ENCODE measurements around the gene PIK3R2.

The PIK3R2 gene

GRCh38 chr19:18191640-18192062, 38.7 kb downstream of the PIK3R2 start:
- peak overlapping the region; percentile 63 for H3K4me3 ChIP-seq (ENCODE audit: low read depth, low read length)
- DNase-seq (ENCODE audit: low read depth), result no peak
- TF ChIP-seq POLR2A (IDR thresholded peaks at IDR 0.05; ENCODE audit: extremely low read depth, insufficient read length) (no peak), MYC (IDR thresholded peaks at IDR 0.05; ENCODE audit: low read depth, low read length) (no peak), MAX (IDR thresholded peaks at IDR 0.05; ENCODE audit: low read depth, low read length) (no peak), CTCF (IDR thresholded peaks at IDR 0.05; ENCODE audit: low read depth, low read length) (no peak)

- H3K4me3 ChIP-seq (ENCODE audit: low read depth, low read length), result peak within 1 kb of the TSS; percentile 69
- peak; percentile 100 for DNase-seq (ENCODE audit: low read depth)
- TF ChIP-seq MYC (IDR thresholded peaks at IDR 0.05; ENCODE audit: low read depth, low read length) (no peak), POLR2A (IDR thresholded peaks at IDR 0.05; ENCODE audit: extremely low read depth, insufficient read length) (peak; percentile 41)
These were observed 39.9 kb downstream of the PIK3R2 start, which contains the start of gene MPV17L2 for GRCh38 chr19:18192673-18193387. Gene MPV17L2 (plus strand): TSS chr19:18193218. CDS start chr19:18193282, 64 bp downstream.

- peak; percentile 27 for DNase-seq (ENCODE audit: low read depth)
- TF ChIP-seq MYC (IDR thresholded peaks at IDR 0.05; ENCODE audit: low read depth, low read length) (no peak), MAX (IDR thresholded peaks at IDR 0.05; ENCODE audit: low read depth, low read length) (no peak), POLR2A (IDR thresholded peaks at IDR 0.05; ENCODE audit: extremely low read depth, insufficient read length) (no peak), CTCF (IDR thresholded peaks at IDR 0.05; ENCODE audit: low read depth, low read length) (no peak)
- H3K4me3 ChIP-seq (ENCODE audit: low read depth, low read length), result peak overlapping the region; percentile 69
These were observed 40.6 kb downstream of the PIK3R2 start for GRCh38 chr19:18193388-18194180.

- TF ChIP-seq POLR2A (IDR thresholded peaks at IDR 0.05; ENCODE audit: extremely low read depth, insufficient read length) (no peak), MAX (IDR thresholded peaks at IDR 0.05; ENCODE audit: low read depth, low read length) (no peak), CTCF (IDR thresholded peaks at IDR 0.05; ENCODE audit: low read depth, low read length) (no peak), MYC (IDR thresholded peaks at IDR 0.05; ENCODE audit: low read depth, low read length) (no peak)
- no peak for DNase-seq (ENCODE audit: low read depth)
- H3K4me3 ChIP-seq (ENCODE audit: low read depth, low read length), result peak overlapping the region; percentile 69
These were observed 41.2 kb downstream of the PIK3R2 start for GRCh38 chr19:18194181-18194530.

GRCh38 chr19:18194554-18195238, 41.7 kb downstream of the PIK3R2 start:
- no peak overlapping the region for H3K4me3 ChIP-seq (ENCODE audit: low read depth, low read length)
- DNase-seq (ENCODE audit: low read depth), result no peak
- TF ChIP-seq CTCF (IDR thresholded peaks at IDR 0.05; ENCODE audit: low read depth, low read length) (no peak), POLR2A (IDR thresholded peaks at IDR 0.05; ENCODE audit: extremely low read depth, insufficient read length) (no peak), MYC (IDR thresholded peaks at IDR 0.05; ENCODE audit: low read depth, low read length) (no peak), MAX (IDR thresholded peaks at IDR 0.05; ENCODE audit: low read depth, low read length) (no peak)

GRCh38 chr19:18196511-18196845, 43.5 kb downstream of the PIK3R2 start:
- TF ChIP-seq MAX (IDR thresholded peaks at IDR 0.05; ENCODE audit: low read depth, low read length), result no peak
- no peak for TF ChIP-seq MYC (IDR thresholded peaks at IDR 0.05; ENCODE audit: low read depth, low read length)
- no peak for TF ChIP-seq POLR2A (IDR thresholded peaks at IDR 0.05; ENCODE audit: extremely low read depth, insufficient read length)
- no peak for TF ChIP-seq CTCF (IDR thresholded peaks at IDR 0.05; ENCODE audit: low read depth, low read length)
- no peak overlapping the region for H3K4me3 ChIP-seq (ENCODE audit: low read depth, low read length)
- DNase-seq (ENCODE audit: low read depth), result no peak

Measured in NB4 (cell line).